Tongue (tissue), 2 donors: Measurements from ENCODE around the gene AGRN. TPM values are rescaled to one million over a fixed set of nuclear protein-coding genes. Genes with fewer than 3 reads are reported as not detected.
A peak's percentile ranks its signal among the peaks of the same experiment; 100 is the strongest.
"Not testable (repeated sequence)": the region's sequence is repeated elsewhere in the genome, so short reads cannot be mapped to it uniquely, and the experiment has no call there.

Experiments used
- DNase-seq: peaks from one replicate; pipeline ENCODE4 v3.0.0-alpha.2; 2015
- total RNA-seq: library from RNA; depleted of rRNA; stranded (reverse); fragments of >200 nt; gene quantifications from one replicate; pipeline ENCODE4 v1.2.3, GENCODE V29; 2014

The AGRN gene
- total RNA-seq, 1 donor from 2014 or later, result 57.2 TPM

DNA sequence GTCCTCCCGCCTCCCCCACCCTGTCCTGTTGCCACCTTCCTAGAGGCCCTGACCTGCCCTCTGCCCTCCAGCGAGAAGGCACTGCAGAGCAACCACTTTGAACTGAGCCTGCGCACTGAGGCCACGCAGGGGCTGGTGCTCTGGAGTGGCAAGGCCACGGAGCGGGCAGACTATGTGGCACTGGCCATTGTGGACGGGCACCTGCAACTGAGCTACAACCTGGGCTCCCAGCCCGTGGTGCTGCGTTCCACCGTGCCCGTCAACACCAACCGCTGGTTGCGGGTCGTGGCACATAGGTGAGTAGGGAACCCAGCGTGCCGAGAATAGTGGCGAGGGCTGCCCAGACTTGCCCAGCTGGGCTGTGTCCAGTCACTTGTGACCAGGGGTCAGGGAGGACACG lies 33.8 kb downstream of the AGRN start:
- DNase-seq, result no peak

DNA sequence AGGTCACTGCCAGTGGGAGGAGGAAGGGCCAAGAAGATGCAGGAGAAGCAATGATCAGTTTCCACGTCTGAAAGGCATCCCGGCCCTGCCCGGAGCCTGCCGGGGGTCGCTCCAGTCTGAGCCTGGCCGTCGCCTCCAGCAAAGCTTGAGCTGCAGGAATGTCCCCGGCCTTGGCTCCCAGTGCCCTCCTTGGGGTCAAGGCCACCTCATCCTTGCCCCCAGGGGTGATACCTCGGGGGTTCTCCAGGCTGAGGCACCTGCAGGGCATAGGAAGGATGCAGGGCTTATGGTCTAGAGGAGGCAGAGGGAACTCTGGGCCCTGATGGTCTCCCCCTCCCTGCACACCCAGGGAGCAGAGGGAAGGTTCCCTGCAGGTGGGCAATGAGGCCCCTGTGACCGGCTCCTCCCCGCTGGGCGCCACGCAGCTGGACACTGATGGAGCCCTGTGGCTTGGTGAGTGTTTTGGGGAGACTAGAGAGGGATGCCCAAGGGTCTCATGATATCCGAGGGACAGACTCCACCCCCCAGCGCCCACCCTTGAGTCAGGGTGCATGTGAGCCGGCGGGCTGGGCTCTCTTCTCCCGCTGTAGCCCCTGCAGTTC lies 34.3 kb downstream of the AGRN start:
- no peak for DNase-seq

DNA sequence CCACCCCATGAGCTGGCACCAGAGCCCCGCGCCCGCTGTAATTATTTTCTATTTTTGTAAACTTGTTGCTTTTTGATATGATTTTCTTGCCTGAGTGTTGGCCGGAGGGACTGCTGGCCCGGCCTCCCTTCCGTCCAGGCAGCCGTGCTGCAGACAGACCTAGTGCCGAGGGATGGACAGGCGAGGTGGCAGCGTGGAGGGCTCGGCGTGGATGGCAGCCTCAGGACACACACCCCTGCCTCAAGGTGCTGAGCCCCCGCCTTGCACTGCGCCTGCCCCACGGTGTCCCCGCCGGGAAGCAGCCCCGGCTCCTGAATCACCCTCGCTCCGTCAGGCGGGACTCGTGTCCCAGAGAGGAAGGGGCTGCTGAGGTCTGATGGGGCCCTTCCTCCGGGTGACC lies 35.1 kb downstream of the AGRN start:
- DNase-seq, result no peak

GRCh38 chr1:1055841-1056736 lies 36.2 kb downstream of the AGRN start:
- no peak for DNase-seq

DNA sequence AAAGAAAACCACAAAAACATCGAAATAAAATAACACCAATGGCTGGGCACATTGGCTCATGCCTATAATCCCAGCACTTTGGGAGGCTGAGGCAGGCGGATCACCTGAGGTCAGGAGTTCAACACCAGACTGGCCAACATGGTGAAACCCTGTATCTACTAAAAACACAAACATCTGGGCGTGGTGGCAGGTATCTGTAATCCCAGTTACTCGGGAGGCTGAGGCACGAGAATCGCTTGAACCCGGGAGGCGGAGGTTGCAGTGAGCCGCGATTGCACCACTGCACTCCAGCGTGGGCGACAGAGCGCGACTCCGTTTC lies 37.8 kb downstream of the AGRN start:
- not testable (repeated sequence) for DNase-seq

DNA sequence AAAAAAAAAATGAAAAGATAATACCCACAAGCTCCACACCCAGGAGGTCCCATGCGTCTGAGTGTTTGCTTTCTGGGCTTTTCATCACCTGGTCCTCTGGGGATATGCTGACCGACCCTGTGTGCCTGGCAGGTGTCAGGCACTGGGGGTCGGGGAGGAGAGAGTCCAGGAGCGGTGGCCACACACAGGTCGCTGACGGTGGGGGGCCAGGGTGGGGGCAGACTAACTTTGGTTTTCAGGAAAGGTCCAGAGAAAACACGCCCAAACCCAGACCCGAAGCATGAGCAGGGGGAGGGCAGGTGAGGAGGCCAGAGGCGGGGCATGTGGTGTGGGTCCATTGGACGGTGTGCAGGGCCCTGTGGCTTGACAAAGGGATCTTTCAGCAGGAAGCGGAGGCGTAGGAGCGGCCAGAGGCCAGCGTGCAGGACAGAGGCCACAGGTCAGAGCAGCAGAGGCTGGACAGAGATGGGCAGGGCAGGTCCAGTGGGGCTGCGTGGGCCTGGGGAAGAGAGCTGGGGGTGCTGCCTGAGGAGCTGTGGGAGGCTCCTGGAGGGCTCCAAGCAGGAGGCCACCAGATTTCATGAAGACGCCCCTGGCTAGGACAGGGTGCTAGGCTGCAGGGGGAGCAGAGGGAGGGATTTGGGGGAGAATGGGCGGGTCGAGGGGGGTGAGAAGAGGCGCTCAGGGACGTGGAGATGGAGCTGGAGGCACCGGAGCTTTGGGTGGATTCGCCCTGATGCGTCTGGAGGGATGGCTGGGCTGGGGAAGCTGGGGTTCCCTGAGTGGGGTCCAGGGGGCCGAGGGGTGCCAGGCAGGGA lies 38.4 kb downstream of the AGRN start:
- DNase-seq, result no peak

- DNase-seq, result no peak
Measured at GRCh38 chr1:1058921-1059493, 39.1 kb downstream of the AGRN start.

GRCh38 chr1:1059494-1060280 lies 39.8 kb downstream of the AGRN start:
- peak; percentile 89 for DNase-seq

- DNase-seq, result no peak
Measured at GRCh38 chr1:1060281-1061000, 40.5 kb downstream of the AGRN start.

DNA sequence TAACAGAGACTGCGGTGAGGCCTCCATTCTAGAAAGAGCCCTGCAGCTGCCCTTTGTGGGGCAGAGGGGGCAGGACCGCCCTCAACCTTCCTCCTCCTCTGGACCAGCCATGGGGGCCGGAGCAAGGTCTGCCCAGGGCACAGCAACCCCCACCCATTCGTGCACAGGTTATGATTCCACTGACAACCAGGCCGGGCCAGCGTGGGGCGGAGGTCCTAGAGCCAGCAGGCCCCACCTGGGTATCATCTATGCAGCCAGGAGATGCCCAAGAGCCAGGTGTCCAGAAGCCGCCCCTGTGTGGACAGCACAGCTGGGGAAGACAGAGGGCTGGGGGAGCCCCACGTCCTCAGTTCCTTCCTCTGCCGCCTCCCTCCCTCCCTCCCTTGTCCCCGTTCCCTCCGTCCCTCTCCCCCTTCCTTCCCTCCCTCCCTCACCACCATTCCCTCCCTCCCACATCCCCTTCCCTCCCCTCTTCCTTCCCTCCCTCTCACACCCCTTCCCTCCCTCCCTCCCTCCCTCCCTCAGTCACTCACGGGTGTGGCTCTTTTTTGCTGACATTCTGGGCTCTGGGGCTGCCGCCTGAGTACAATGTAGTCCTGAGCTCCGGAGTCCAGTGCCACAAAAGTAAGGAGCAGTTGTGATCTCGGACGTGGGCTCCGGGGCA lies 41.9 kb downstream of the AGRN start:
- peak; percentile 35 for DNase-seq

- DNase-seq, result no peak
Measured at GRCh38 chr1:1062348-1063163, 42.6 kb downstream of the AGRN start.

DNA sequence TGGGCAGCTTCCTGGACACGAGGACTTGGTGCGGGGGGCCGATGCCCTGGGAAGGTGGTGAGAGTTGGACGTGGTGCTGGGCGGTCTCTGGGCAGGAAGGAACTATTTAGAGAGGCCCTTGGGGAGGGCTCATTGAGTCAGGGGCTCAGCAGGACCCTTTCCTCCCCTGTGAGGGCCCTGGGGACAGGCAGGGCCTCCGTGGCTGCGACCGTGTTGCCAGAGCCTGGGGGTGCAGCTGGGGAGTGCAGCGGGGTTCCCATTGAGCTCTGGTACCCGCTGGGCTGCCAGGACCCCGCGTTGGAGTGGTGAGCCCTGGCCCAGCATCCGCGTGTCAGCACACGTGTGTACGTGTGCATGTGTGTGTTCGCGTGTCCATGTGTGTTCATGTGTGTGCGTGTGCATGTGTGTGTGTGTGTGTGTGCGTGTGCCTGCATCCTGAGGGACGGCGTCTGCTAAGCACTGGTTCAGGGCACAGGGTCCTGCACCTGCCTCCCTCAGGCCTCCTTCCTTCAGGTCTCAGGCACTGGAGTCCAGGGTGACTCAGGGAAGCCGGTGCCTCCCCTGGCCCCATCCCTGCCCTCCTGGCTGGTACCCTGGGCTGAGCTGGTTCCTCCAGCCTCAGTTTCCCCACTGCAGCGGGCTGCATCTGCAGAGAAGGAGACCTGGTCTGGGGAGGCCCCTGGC lies 43.5 kb downstream of the AGRN start:
- no peak for DNase-seq

GRCh38 chr1:1063945-1064831 lies 44.3 kb downstream of the AGRN start:
- peak; percentile 43 for DNase-seq

GRCh38 chr1:1065265-1065939 lies 45.5 kb downstream of the AGRN start:
- DNase-seq, result no peak

DNA sequence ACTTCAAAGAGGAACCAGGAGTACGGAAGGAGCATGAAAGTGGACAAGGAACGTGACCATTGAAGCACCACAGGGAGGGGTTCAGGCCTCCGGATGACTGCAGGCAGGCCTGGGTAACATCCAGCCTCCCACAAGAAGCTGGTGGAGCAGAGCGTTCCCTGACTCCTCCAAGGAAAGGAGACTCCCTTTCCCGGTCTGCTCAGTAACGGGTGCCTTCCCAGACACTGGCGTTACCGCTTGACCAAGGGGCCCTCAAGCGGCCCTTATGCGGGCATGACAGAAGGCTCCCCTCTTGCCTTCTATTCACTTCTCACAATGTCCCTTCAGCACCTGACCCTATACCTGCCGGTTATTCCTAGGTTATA lies 46.0 kb downstream of the AGRN start:
- DNase-seq, result not testable (repeated sequence)

- no peak for DNase-seq
Measured at GRCh38 chr1:1066403-1067283, 46.7 kb downstream of the AGRN start.
